ENCODE results near the gene MATCAP1.

The MATCAP1 gene

DNA sequence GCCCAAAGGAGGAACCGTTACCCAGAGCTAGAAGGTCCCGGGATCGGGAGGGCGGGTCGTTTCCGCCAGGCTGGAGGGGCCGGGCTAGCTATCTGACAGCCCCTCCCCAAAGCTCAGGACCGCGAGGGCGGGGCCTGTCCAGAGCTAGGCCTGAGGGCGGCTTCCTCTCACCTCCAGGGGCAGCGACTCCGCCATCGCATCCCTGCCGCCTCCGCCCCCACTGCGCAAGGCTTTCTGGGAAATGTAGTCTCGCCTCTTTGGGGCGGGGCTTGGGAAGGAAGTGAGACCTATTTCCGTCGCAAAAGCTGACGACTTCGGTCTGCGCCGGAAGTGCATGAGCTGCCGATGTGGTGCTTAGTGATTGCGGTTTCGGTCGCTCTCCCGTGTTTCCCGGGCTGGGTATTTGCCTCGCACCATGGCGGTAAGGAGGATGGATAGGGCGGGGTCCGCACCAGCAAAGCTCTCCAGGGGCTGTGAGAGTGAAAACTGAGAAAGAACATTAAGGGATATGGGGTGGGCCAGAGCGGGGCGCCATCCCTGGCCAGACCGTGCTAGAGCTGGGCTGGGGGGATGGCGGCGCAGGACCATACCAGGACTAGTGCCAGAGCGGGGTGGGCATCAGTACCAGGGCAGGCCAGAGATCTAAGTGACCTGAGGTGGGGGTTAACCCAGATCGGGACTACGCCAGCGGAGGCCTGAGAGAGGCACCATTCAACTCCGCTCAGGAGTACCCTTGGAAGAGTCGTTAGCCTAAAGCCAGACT lies 43.2 kb upstream of the MATCAP1 start, which contains the start of gene TMEM208:
TMEM208 (plus strand) TSS at position 327 of the 763 bp plus-strand sequence; CDS start at position 416, 89 bp downstream.
- Histone ChIP-seq H3K27me3 (ENCODE audit: insufficient read depth, poor library complexity, severe bottlenecking) (no peaks in the 10 kb centered on the region), H3K4me3 (replicated peaks; ENCODE audit: insufficient read depth, low read length) (peak within 1 kb of the TSS; percentile 100), H3K27ac (replicated peaks) (peak within 1 kb of the TSS; percentile 58)
- DNase-seq (ENCODE audit: low read depth in 1 of 2, low spot score in 1 of 2), result peak; percentile 98
- peak; percentile 100 for TF ChIP-seq GABPA (IDR thresholded peaks at IDR 0.05; ENCODE audit: low read depth)
- TF ChIP-seq POLR2AphosphoS5 (IDR thresholded peaks at IDR 0.05; ENCODE audit: low read depth), result peak; percentile 93
- TF ChIP-seq CTCF (IDR thresholded peaks at IDR 0.05; ENCODE audit: insufficient read depth, low read length), result no peak
- peak; percentile 80 for TF ChIP-seq SPI1 (IDR thresholded peaks at IDR 0.05; ENCODE audit: borderline replicate concordance, low read depth)
- TF ChIP-seq, protein P1, sequence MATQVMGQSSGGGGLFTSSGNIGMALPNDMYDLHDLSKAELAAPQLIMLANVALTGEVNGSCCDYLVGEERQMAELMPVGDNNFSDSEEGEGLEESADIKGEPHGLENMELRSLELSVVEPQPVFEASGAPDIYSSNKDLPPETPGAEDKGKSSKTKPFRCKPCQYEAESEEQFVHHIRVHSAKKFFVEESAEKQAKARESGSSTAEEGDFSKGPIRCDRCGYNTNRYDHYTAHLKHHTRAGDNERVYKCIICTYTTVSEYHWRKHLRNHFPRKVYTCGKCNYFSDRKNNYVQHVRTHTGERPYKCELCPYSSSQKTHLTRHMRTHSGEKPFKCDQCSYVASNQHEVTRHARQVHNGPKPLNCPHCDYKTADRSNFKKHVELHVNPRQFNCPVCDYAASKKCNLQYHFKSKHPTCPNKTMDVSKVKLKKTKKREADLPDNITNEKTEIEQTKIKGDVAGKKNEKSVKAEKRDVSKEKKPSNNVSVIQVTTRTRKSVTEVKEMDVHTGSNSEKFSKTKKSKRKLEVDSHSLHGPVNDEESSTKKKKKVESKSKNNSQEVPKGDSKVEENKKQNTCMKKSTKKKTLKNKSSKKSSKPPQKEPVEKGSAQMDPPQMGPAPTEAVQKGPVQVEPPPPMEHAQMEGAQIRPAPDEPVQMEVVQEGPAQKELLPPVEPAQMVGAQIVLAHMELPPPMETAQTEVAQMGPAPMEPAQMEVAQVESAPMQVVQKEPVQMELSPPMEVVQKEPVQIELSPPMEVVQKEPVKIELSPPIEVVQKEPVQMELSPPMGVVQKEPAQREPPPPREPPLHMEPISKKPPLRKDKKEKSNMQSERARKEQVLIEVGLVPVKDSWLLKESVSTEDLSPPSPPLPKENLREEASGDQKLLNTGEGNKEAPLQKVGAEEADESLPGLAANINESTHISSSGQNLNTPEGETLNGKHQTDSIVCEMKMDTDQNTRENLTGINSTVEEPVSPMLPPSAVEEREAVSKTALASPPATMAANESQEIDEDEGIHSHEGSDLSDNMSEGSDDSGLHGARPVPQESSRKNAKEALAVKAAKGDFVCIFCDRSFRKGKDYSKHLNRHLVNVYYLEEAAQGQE (IDR thresholded peaks at IDR 0.05; ENCODE audit: insufficient replicate concordance, low read depth), result peak; percentile 35

GRCh38 chr16:67226295-67226803 lies 42.6 kb upstream of the MATCAP1 start:
- DNase-seq (ENCODE audit: low read depth in 1 of 2, low spot score in 1 of 2), result no peak
- no peaks in the 10 kb centered on the region for H3K27me3 ChIP-seq (ENCODE audit: insufficient read depth, poor library complexity, severe bottlenecking)
- peak overlapping the region; percentile 58 for H3K27ac ChIP-seq (replicated peaks)
- H3K4me3 ChIP-seq (replicated peaks; ENCODE audit: insufficient read depth, low read length), result peak overlapping the region; percentile 100
- no peak for TF ChIP-seq CTCF (IDR thresholded peaks at IDR 0.05; ENCODE audit: insufficient read depth, low read length)
- TF ChIP-seq POLR2AphosphoS5 (IDR thresholded peaks at IDR 0.05; ENCODE audit: low read depth), result no peak
- no peak for TF ChIP-seq SPI1 (IDR thresholded peaks at IDR 0.05; ENCODE audit: borderline replicate concordance, low read depth)
- TF ChIP-seq GABPA (IDR thresholded peaks at IDR 0.05; ENCODE audit: low read depth), result no peak
- TF ChIP-seq, protein P1 (IDR thresholded peaks at IDR 0.05; ENCODE audit: insufficient replicate concordance, low read depth), result no peak

DNA sequence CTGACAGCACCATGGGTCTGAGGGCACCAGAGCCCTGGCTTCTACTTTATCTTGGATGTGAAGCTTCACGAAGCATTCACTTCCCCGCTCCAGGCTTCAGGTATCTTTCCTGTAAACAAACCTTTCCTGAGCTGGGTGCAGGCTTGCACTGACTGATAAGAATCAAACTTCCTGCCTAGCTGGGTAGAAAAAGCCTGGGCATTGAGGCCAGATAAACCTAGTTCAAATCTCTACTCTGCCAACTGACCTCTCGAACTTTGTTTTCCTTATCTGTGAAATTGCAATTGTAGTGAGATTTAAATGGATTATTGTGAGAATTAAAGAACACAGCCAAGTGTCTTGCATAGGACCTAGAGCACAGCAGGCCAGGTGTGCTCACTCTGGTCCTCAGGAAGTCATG lies 40.2 kb upstream of the MATCAP1 start:
- no peak overlapping the region for H3K4me3 ChIP-seq (replicated peaks; ENCODE audit: insufficient read depth, low read length)
- no peak for TF ChIP-seq SPI1 (IDR thresholded peaks at IDR 0.05; ENCODE audit: borderline replicate concordance, low read depth)
- TF ChIP-seq GABPA (IDR thresholded peaks at IDR 0.05; ENCODE audit: low read depth), result no peak
- TF ChIP-seq CTCF (IDR thresholded peaks at IDR 0.05; ENCODE audit: insufficient read depth, low read length), result no peak
- TF ChIP-seq, protein P1 (IDR thresholded peaks at IDR 0.05; ENCODE audit: insufficient replicate concordance, low read depth), result no peak
- no peak for TF ChIP-seq POLR2AphosphoS5 (IDR thresholded peaks at IDR 0.05; ENCODE audit: low read depth)
- DNase-seq (ENCODE audit: low read depth in 1 of 2, low spot score in 1 of 2), result no peak
- H3K27ac ChIP-seq (replicated peaks), result no peak overlapping the region
- H3K27me3 ChIP-seq (ENCODE audit: insufficient read depth, poor library complexity, severe bottlenecking), result no peaks in the 10 kb centered on the region

Measured in HL-60 (cell line).